Measurements from ENCODE around the gene ATP2C2.

- TF ChIP-seq CTCF (IDR thresholded peaks at IDR 0.05) (no peak), POLR2AphosphoS5 (IDR thresholded peaks at IDR 0.05) (no peak)
Measured at GRCh38 chr16:84355149-84355548, 13.2 kb upstream of the ATP2C2 start.
